Activated T-cell treated with anti-CD3 and anti-CD28 coated beads for 1 hour (primary cell): ENCODE measurements around the gene DNASE1.
A peak's percentile ranks its signal among the peaks of the same experiment; 100 is the strongest.
"Not testable (repeated sequence)": the region's sequence is repeated elsewhere in the genome, so short reads cannot be mapped to it uniquely, and the experiment has no call there.

Experiments used
- DNase-seq: peaks from one replicate; pipeline ENCODE4 v3.0.0-alpha.2; 2020; ENCODE audit warnings: low read depth

The DNASE1 gene

GRCh38 chr16:3654249-3654991, at the start of gene DNASE1:
DNASE1 (plus strand) TSS chr16:3654691; CDS start chr16:3655374, 683 bp downstream.
- peak; percentile 35 for DNase-seq

- no peak for DNase-seq
Observed at GRCh38 chr16:3606441-3606840, 48.0 kb upstream of the DNASE1 start.

- no peak for DNase-seq
Observed at GRCh38 chr16:3607161-3607560, 47.3 kb upstream of the DNASE1 start.

GRCh38 chr16:3607634-3608033, 46.9 kb upstream of the DNASE1 start:
- DNase-seq = no peak

GRCh38 chr16:3608069-3608468, 46.4 kb upstream of the DNASE1 start:
- DNase-seq = no peak

GRCh38 chr16:3608976-3609375, 45.5 kb upstream of the DNASE1 start:
- not testable (repeated sequence) for DNase-seq

GRCh38 chr16:3609895-3610697, 44.4 kb upstream of the DNASE1 start:
- DNase-seq = no peak

- no peak for DNase-seq
Observed at GRCh38 chr16:3610698-3611145, 43.8 kb upstream of the DNASE1 start.

GRCh38 chr16:3611146-3611975, 43.1 kb upstream of the DNASE1 start, which contains the start of gene SLX4:
SLX4 (minus strand) TSS chr16:3611606; CDS start chr16:3608964, 2,642 bp downstream.
- peak; percentile 84 for DNase-seq

- DNase-seq = no peak
Observed at GRCh38 chr16:3612510-3613466, 41.7 kb upstream of the DNASE1 start.

- no peak for DNase-seq
Observed at GRCh38 chr16:3618769-3619141, 35.7 kb upstream of the DNASE1 start.

GRCh38 chr16:3623642-3624041, 30.8 kb upstream of the DNASE1 start:
- no peak for DNase-seq

- DNase-seq = no peak
Observed at GRCh38 chr16:3625331-3625730, 29.2 kb upstream of the DNASE1 start.

GRCh38 chr16:3625911-3626732, 28.4 kb upstream of the DNASE1 start:
- DNase-seq = no peak

- DNase-seq = peak; percentile 10
Observed at GRCh38 chr16:3637371-3637923, 17.0 kb upstream of the DNASE1 start.

GRCh38 chr16:3638916-3639644, 15.4 kb upstream of the DNASE1 start:
- DNase-seq = no peak

- DNase-seq = no peak
Observed at GRCh38 chr16:3640207-3640606, 14.3 kb upstream of the DNASE1 start.

GRCh38 chr16:3640632-3641501, 13.6 kb upstream of the DNASE1 start:
- DNase-seq = no peak
